Measurements from ENCODE around the gene SLC2A6. TPM values are rescaled to one million over a fixed set of nuclear protein-coding genes. Genes with fewer than 3 reads are reported as not detected.

Gene SLC2A6
- total and polyA plus RNA-seq, 2 of the 8 experiments (the other 6 are each of a cell fraction or from before 2014, with no cell fraction given): 16.6 to 17.8 TPM

DNA sequence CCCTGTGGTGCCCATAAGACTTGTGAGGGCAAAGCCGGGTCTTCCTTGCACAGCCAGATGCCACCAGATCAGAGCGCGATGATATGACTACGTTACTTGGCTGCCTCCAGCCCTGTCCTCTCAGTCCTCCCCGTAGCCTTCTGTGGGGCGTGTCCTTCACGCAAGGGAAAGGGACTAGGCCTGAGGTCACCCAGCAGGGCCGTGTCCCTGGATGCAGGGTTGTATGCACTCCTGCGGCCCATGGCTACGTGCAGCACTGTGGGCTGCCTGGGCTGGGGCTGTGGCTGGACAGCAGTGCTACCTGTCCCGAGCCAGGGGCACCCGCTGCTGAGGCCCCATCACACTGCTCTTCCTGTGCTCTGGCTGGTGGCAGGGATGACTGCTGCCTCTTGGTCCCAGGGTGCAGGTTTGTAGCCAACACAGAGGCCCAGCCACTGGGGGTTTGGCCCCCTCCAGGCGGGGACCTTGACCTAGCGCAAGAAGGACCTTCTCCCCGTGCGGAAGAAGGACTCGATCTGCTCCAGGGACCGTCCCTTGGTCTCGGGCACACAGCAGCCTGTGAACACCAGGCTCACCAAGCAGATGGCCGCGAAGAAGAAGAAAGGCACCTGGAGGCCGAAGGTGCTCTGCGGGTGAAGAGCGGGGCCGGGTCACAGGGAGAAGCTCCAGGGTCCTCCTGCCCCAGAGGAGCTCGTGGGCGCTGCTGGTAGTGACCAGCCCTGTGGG lies 7.2 kb downstream of the SLC2A6 start (continued):
- TF ChIP-seq JUND (IDR thresholded peaks at IDR 0.05; ENCODE audit: low read length) (no peak), RFX5 (IDR thresholded peaks at IDR 0.05; ENCODE audit: borderline replicate concordance, low read depth, low read length) (no peak), CEBPB (IDR thresholded peaks at IDR 0.05; ENCODE audit: low read depth, low read length) (no peak), YY1 (IDR thresholded peaks at IDR 0.05; ENCODE audit: low read depth, low read length) (no peak), CBX5 (IDR thresholded peaks at IDR 0.05; ENCODE audit: low read depth, low read length) (no peak), SP1 (IDR thresholded peaks at IDR 0.05; ENCODE audit: low read depth, low read length) (no peak), RBBP5 (IDR thresholded peaks at IDR 0.05; ENCODE audit: borderline replicate concordance, low read depth, low read length) (no peak)
